K562 (cell line): ENCODE measurements around the gene PKD2. TPM values are rescaled to one million over a fixed set of nuclear protein-coding genes. Genes with fewer than 3 reads are reported as not detected.

ENCODE experiments used
- ATAC-seq: fragments of 200-7000 bp; cut with Tn5 transposase; 3 replicates; pipeline ENCODE4 v1.9.1; 2020; ENCODE audit warnings: moderate library complexity
- BruUV-seq: library from RNA; stranded (reverse); fragments of 400-500 nt; replicated peaks from 2 replicates; lab custom pipeline; 2021; lab: Mats Ljungman, UMichigan
- CTCF ChIA-PET: fragments of 300-600 bp; formaldehyde crosslinking; extraction: SDS; loops from one replicate; lab custom pipeline; 2021; ENCODE audit warnings: low intra/inter-chr PET ratio; lab: Yijun Ruan, JAX
- POLR2A ChIA-PET: fragments of 300-600, 350-650 bp; sonication (Branson Sonifier 250); formaldehyde crosslinking; extraction: SDS; loops from one replicate; lab custom pipeline; 2021; ENCODE audit warnings: antibody characterized with exemption, inconsistent platforms; lab: Yijun Ruan, JAX
- DNase-seq, 4 experiments: peaks; one replicate each; pipeline versions ENCODE4 v3.0.0 to v3.0.0-alpha.2; 2011 to 2018; ENCODE audit warnings: low spot score in 3 of 4, mixed read lengths in 3 of 4; ENCODE audit errors: extremely low read depth in 1 of 4
- FAIRE-seq: peaks from 2 replicates; lab custom pipeline; 2011; peaks lifted over from hg19 to GRCh38; lab: Jason Lieb, UNC
- H2AFZ ChIP-seq: 2 replicates; pipeline ENCODE4 v1.6.0; 2011; ENCODE audit warnings: low read depth, low read length, control low read depth, inconsistent platforms
- H3K27ac ChIP-seq: fragments of 200-600 bp; 3 replicates; pipeline ENCODE4 v1.8.0; 2011; ENCODE audit warnings: low read depth, mild to moderate bottlenecking, control low read depth, inconsistent platforms, low read length, moderate library complexity, mixed read lengths; ENCODE audit errors: extremely low read depth
- H3K27me3 ChIP-seq, 2 experiments: fragments of 300-600 bp in 1 of 2; 2 replicates in 1 of 2; 3 replicates in 1 of 2; pipeline versions ENCODE4 v1.6.0 to v1.8.0; 2011; ENCODE audit warnings: inconsistent platforms in 2 of 2, low read length in 2 of 2, mild to moderate bottlenecking in 1 of 2, mixed read lengths in 1 of 2, moderate library complexity in 1 of 2; ENCODE audit not compliant: control insufficient read depth in 2 of 2, insufficient read depth in 2 of 2
- H3K36me3 ChIP-seq: fragments of 300-600 bp; 3 replicates; pipeline ENCODE4 v1.8.0; 2011; ENCODE audit warnings: mild to moderate bottlenecking, low read length, inconsistent platforms; ENCODE audit not compliant: control insufficient read depth, insufficient read depth
- H3K4me1 ChIP-seq, 2 experiments: fragments of 200-600 bp in 1 of 2; replicated peaks in 1 of 2; 2 replicates in 1 of 2; 3 replicates in 1 of 2; pipeline versions ENCODE4 v1.5.1 to v1.8.0; 2011; ENCODE audit warnings: inconsistent platforms in 2 of 2, low read length in 2 of 2, mild to moderate bottlenecking in 1 of 2, mixed read lengths in 1 of 2, moderate library complexity in 1 of 2; ENCODE audit not compliant: control insufficient read depth in 2 of 2, insufficient read depth in 2 of 2
- H3K4me2 ChIP-seq: 2 replicates; pipeline ENCODE4 v1.6.1; 2011; ENCODE audit warnings: low read length, control low read depth, inconsistent platforms, mixed read lengths; ENCODE audit not compliant: insufficient read depth
- H3K4me3 ChIP-seq: fragments of 200-600 bp; sonication (generic), shearing (Covaris generic); 2 replicates; pipeline ENCODE4 v1.5.1; 2016; ENCODE audit warnings: control low read depth, inconsistent platforms
- H3K79me2 ChIP-seq: fragments of 200-600 bp; 3 replicates; pipeline ENCODE4 v1.8.0; 2011; ENCODE audit warnings: low read length, inconsistent platforms; ENCODE audit not compliant: control insufficient read depth, insufficient read depth
- H3K9ac ChIP-seq, 2 experiments: 2 replicates each; pipeline versions ENCODE4 v1.6.0 to v1.6.1; 2011; ENCODE audit warnings: low read depth in 2 of 2, low read length in 2 of 2, control low read depth in 1 of 2, inconsistent platforms in 1 of 2, mild to moderate bottlenecking in 1 of 2, mixed read lengths in 1 of 2; ENCODE audit not compliant: insufficient read depth in 1 of 2
- H3K9me1 ChIP-seq: one replicate; pipeline ENCODE4 v1.6.0; 2011; ENCODE audit warnings: inconsistent platforms, mild to moderate bottlenecking, low read length, moderate library complexity; ENCODE audit not compliant: control insufficient read depth, insufficient read depth
- H3K9me3 ChIP-seq: replicated peaks from 2 replicates; pipeline ENCODE4 v1.5.1; 2011; ENCODE audit warnings: low read depth, low read length, inconsistent platforms; ENCODE audit not compliant: control insufficient read depth, insufficient read depth
- H4K20me1 ChIP-seq: replicated peaks from 2 replicates; pipeline ENCODE4 v1.6.1; 2011; ENCODE audit warnings: low read length, inconsistent platforms, mixed read lengths; ENCODE audit not compliant: control insufficient read depth, insufficient read depth
- AFF4 ChIP-seq: sonication (generic); formaldehyde crosslinking; IDR thresholded peaks from 2 replicates; pipeline ENCODE4 v1.8.0; 2023; ENCODE audit warnings: mild to moderate bottlenecking, missing genetic modification reagents
- ATF1 ChIP-seq, 2 experiments: fragments of 450-650 bp in 1 of 2; IDR thresholded peaks; 2 replicates each; pipeline ENCODE4 v1.6.1; 2016; ENCODE audit warnings: missing compliant biosample characterization in 1 of 2, missing genetic modification characterization in 1 of 2
- ATF7 ChIP-seq: fragments of 450-650 bp; IDR thresholded peaks from 2 replicates; pipeline ENCODE4 v1.7.1; 2014; ENCODE audit warnings: mild to moderate bottlenecking, moderate library complexity
- FOSL1 ChIP-seq: fragments of 200-800 bp; sonication (Bioruptor generic); conservative IDR thresholded peaks from 2 replicates; pipeline ENCODE4 v1.6.1; 2016; ENCODE audit warnings: missing genetic modification characterization, missing compliant biosample characterization
- HDAC2 ChIP-seq: fragments of 450-650 bp; IDR thresholded peaks from 2 replicates; pipeline ENCODE4 v1.6.1; 2016; ENCODE audit warnings: mild to moderate bottlenecking
- HINFP ChIP-seq: fragments of 450-650 bp; conservative IDR thresholded peaks from 2 replicates; pipeline ENCODE4 v1.6.1; 2016; ENCODE audit warnings: missing genetic modification characterization, low read depth, mild to moderate bottlenecking, control low read depth, missing compliant biosample characterization
- MAFF ChIP-seq: IDR thresholded peaks from 2 replicates; pipeline ENCODE4 v1.6.1; 2012; ENCODE audit warnings: low read length, improper control_type of control experiment
- POLR2G ChIP-seq: fragments of 200-400 bp; formaldehyde crosslinking; IDR thresholded peaks from 2 replicates; pipeline ENCODE4 v1.6.1; 2017; ENCODE audit warnings: low read depth, mild to moderate bottlenecking, antibody characterized with exemption, low read length, moderate library complexity
- SIN3A ChIP-seq, 2 experiments: fragments of 150-350 bp in 1 of 2; IDR thresholded peaks; 2 replicates each; pipeline ENCODE4 v1.6.1; 2011 to 2016; ENCODE audit warnings: borderline replicate concordance in 2 of 2, low read depth in 2 of 2, low read length in 2 of 2, mild to moderate bottlenecking in 2 of 2, moderate library complexity in 2 of 2; ENCODE audit not compliant: control insufficient read depth in 1 of 2
- SREBF2 ChIP-seq: sonication (generic); formaldehyde crosslinking; IDR thresholded peaks from 2 replicates; pipeline ENCODE4 v1.4.0; 2020; ENCODE audit warnings: mild to moderate bottlenecking, missing genetic modification reagents
- ZBTB43 ChIP-seq: sonication (generic); formaldehyde crosslinking; IDR thresholded peaks from 2 replicates; pipeline ENCODE4 v1.8.0; 2023; ENCODE audit warnings: mild to moderate bottlenecking, missing genetic modification reagents
- ZNF175 ChIP-seq: fragments of 200-800 bp; sonication (Bioruptor generic); IDR thresholded peaks from 2 replicates; pipeline ENCODE4 v1.6.1; 2016; ENCODE audit warnings: low read depth, mild to moderate bottlenecking, missing genetic modification characterization, missing compliant biosample characterization
- ZNF263 ChIP-seq: sonication (generic); formaldehyde crosslinking; IDR thresholded peaks from 2 replicates; pipeline ENCODE4 v1.8.0; 2022; ENCODE audit warnings: mild to moderate bottlenecking, missing genetic modification reagents, borderline replicate concordance
- ZNF780A ChIP-seq: fragments of 250-450 bp; sonication (Bioruptor Pico); IDR thresholded peaks from 2 replicates; pipeline ENCODE4 v1.5.0; 2021; ENCODE audit warnings: mild to moderate bottlenecking
- ZNF830 ChIP-seq: fragments of 250-450 bp; sonication (Bioruptor Pico); IDR thresholded peaks from 2 replicates; pipeline ENCODE4 v1.5.0; 2021; ENCODE audit warnings: mild to moderate bottlenecking
- WGBS: fragments of 100-300 bp; shearing (Covaris generic); methylation state at CpG from one replicate; pipeline ENCODE4 v1.1.6; 2016; ENCODE audit warnings: low coverage, mixed read lengths; ENCODE audit not compliant: insufficient coverage; ENCODE audit errors: missing lambda C conversion rate; 5-methylcytosine and 5-hydroxymethylcytosine counted together
- in situ Hi-C: fragments of 300-500 bp; cut with MboI; formaldehyde crosslinking; loops from 4 replicates; pipeline ENCODE4 v1.15.0; 2018; ENCODE audit warnings: inconsistent platforms, mixed read lengths
- intact Hi-C: fragments of 100-400 bp; cut with micrococcal nuclease; formaldehyde crosslinking; loops from 2 replicates; pipeline ENCODE4 v1.14.2; 2022
- polyA plus RNA-seq, 8 experiments: library from polyadenylated mRNA; depleted of rRNA in 4 of 8; stranded (reverse) in 5 of 8; unstranded in 3 of 8; fragments of >200 nt; fragmentation: Nextera tagmentation in 2 of 8; fragmentation: Illumina TruSeq in 1 of 8; extraction: Ambion mirVana in 2 of 8; extraction: Trizol in 1 of 8; gene quantifications; 2 replicates each; pipeline versions ENCODE4 v1.2.1 to v1.2.3, GENCODE V29; 2011 to 2014; ENCODE audit warnings: inconsistent platforms in 1 of 8, missing spikeins in 1 of 8
- total RNA-seq, 7 experiments: library from RNA; depleted of rRNA in 6 of 7; stranded (reverse); fragments of >200 nt in 6 of 7; fragmentation: Illumina TruSeq in 2 of 7; extraction: Trizol in 2 of 7; gene quantifications; 2 replicates each; pipeline versions ENCODE4 v1.2.1 to v1.2.3, GENCODE V29; 2011 to 2021; ENCODE audit warnings: low replicate concordance in 1 of 7

The PKD2 gene
- total and polyA plus RNA-seq, 9 of the 15 experiments (the other 6 are each of a cell fraction or from before 2014, with no cell fraction given) = 0.11 to 1.2 (median 0.47) TPM

- intact Hi-C loops = loop anchor here (5.0 kb wide), 1 partner anchor 293 kb away; no protein-coding TSS in a partner anchor
- Histone ChIP-seq H3K9me3 (no peaks in the 10 kb centered on the region), H3K4me3 (no peak overlapping the region), H3K27me3 (peaks cover 2 to 21% of the 10 kb centered on the region in 2 experiments; a peak in 3 of 5 replicates), H3K9me1 (no peaks in the 10 kb centered on the region), H3K9ac (no peak overlapping the region), H4K20me1 (no peaks in the 10 kb centered on the region)
- 3% methylated on average over 2 of the region's 2 CpGs for WGBS
- ATAC-seq = no peak
- no TSS peak for BruUV-seq
- CTCF ChIA-PET = no interaction called here
- TF ChIP-seq ZNF830 (CRISPR knock-in tag) = no peak
- no peak for TF ChIP-seq ZBTB43
- TF ChIP-seq ATF7 = no peak
- TF ChIP-seq MAFF = no peak
- TF ChIP-seq ZNF263 = no peak
- TF ChIP-seq HINFP = no peak
- TF ChIP-seq ZNF780A (CRISPR knock-in tag) = no peak
- no peak for TF ChIP-seq SIN3A (IDR thresholded peaks at IDR 0.05; ENCODE audit: borderline replicate concordance in 2 of 2, control insufficient read depth in 1 of 2, low read depth in 2 of 2, low read length in 2 of 2)
- TF ChIP-seq HDAC2 = no peak
- no peak for TF ChIP-seq FOSL1 (tag)
- TF ChIP-seq POLR2G = no peak
- no peak for TF ChIP-seq AFF4 (CRISPR knock-in tag)
- TF ChIP-seq SREBF2 (CRISPR knock-in tag) = no peak
- no peak for TF ChIP-seq ATF1 (CRISPR knock-in tag; IDR thresholded peaks at IDR 0.05)
- TF ChIP-seq ATF1 (tag; IDR thresholded peaks at IDR 0.05) = no peak
- no peak for TF ChIP-seq ZNF175 (CRISPR knock-in tag)
- TF ChIP-seq, all 486 proteins: peak for 0
- H3K27ac ChIP-seq = no peak overlapping the region
- in situ Hi-C loops = loop anchor here (10.0 kb wide), 1 partner anchor 115 kb away; no protein-coding TSS in a partner anchor
- no peaks in the 10 kb centered on the region for H3K79me2 ChIP-seq
- POLR2A ChIA-PET = no interaction called here
- H2AFZ ChIP-seq = no peak overlapping the region
- H3K4me1 ChIP-seq = peaks cover 0 to 10% of the 10 kb centered on the region in 2 experiments; a peak in 1 of 5 replicates
- no peaks in the 10 kb centered on the region for H3K36me3 ChIP-seq
- H3K4me2 ChIP-seq = no peak overlapping the region
- no peak for FAIRE-seq
- no peak for DNase-seq
Measured at GRCh38 chr4:87970121-87970520, 37.3 kb upstream of the PKD2 start.
